Gastrocnemius medialis (tissue), 4 donors: ENCODE measurements around the gene SEC14L5. TPM values are rescaled to one million over a fixed set of nuclear protein-coding genes. Genes with fewer than 3 reads are reported as not detected.
A peak's percentile ranks its signal among the peaks of the same experiment; 100 is the strongest.

Experiments used
- ATAC-seq, 2 donors: fragments of 150-250 bp; one replicate each; pipeline ENCODE4 v1.9.1; 2016
- DNase-seq, 2 donors: peaks; one replicate each; pipeline ENCODE4 v3.0.0-alpha.2; 2019
- H3K27ac ChIP-seq, 4 donors: fragments of 200-600 bp; sonication (generic); 1 replicate in 1 of 4; 2 replicates in 3 of 4; pipeline ENCODE4 v1.5.1; 2016 to 2018; ENCODE audit warnings: mild to moderate bottlenecking in 2 of 4, moderate library complexity in 1 of 4
- H3K27me3 ChIP-seq, 3 donors: fragments of 200-600 bp; sonication (generic) in 2 of 3; 1 replicate in 1 of 3; 2 replicates in 2 of 3; pipeline versions ENCODE4 v1.5.1 to v1.6.0; 2016 to 2019; ENCODE audit warnings: mild to moderate bottlenecking in 1 of 3, moderate library complexity in 1 of 3
- H3K36me3 ChIP-seq, 2 donors: fragments of 200-600 bp; sonication (generic) in 1 of 2; one replicate each; pipeline ENCODE4 v1.5.1; 2017 to 2018
- H3K4me1 ChIP-seq, 2 donors: fragments of 200-600 bp; sonication (generic) in 1 of 2; one replicate each; pipeline ENCODE4 v1.5.1; 2016 to 2017; ENCODE audit warnings: mild to moderate bottlenecking in 2 of 2
- H3K4me3 ChIP-seq, 4 donors: fragments of 200-600 bp; sonication (generic) in 3 of 4; 1 replicate in 1 of 4; 2 replicates in 3 of 4; pipeline ENCODE4 v1.5.1; 2016 to 2019; ENCODE audit warnings: mild to moderate bottlenecking in 2 of 4
- H3K9me3 ChIP-seq, 3 donors: fragments of 200-600 bp; sonication (generic) in 2 of 3; 1 replicate in 1 of 3; 2 replicates in 2 of 3; pipeline ENCODE4 v1.5.1; 2016 to 2019
- CTCF ChIP-seq, 5 experiments: fragments of 450-650 bp in 3 of 5; fragments of 200-600 bp in 2 of 5; sonication (generic) in 2 of 5; IDR thresholded peaks in 4 of 5; conservative IDR thresholded peaks in 1 of 5; 1 replicate in 4 of 5; 2 replicates in 1 of 5; pipeline ENCODE4 v1.5.1; 2016 to 2019; ENCODE audit warnings: antibody characterized with exemption in 5 of 5, mild to moderate bottlenecking in 3 of 5, moderate library complexity in 3 of 5
- POLR2A ChIP-seq, 2 donors: fragments of 450-650 bp; IDR thresholded peaks; one replicate each; pipeline ENCODE4 v1.6.1; 2017; ENCODE audit warnings: antibody characterized with exemption in 2 of 2, mild to moderate bottlenecking in 2 of 2, moderate library complexity in 2 of 2
- in situ Hi-C, 4 donors: fragments of 200-750 bp; cut with MboI; loops; one replicate each; pipeline versions ENCODE4 v1.15.0 to v1.8.0; 2017; ENCODE audit warnings: low sequenced_read_pairs in 4 of 4
- intact Hi-C: fragments of 100-400 bp; cut with DNase I; formaldehyde crosslinking; loops from one replicate; pipeline ENCODE4 v1.15.1; 2023; ENCODE audit warnings: low total_unique reads
- total RNA-seq, 4 donors: library from RNA; depleted of rRNA; stranded (reverse); fragments of >200 nt; gene quantifications; one replicate each; pipeline versions ENCODE4 v1.1.0 to v1.2.3, GENCODE V29; 2016

Gene SEC14L5
- total RNA-seq, 4 donors from 2014 or later = 0.85 to 5.8 (median 1.5) TPM

GRCh38 chr16:4984174-4984990 lies 26.3 kb downstream of the SEC14L5 start:
- H3K4me3 ChIP-seq = no peak overlapping the region
- H3K9me3 ChIP-seq = no peaks in the 10 kb centered on the region
- peaks cover 23 to 32% of the 10 kb centered on the region in 2 donors for H3K4me1 ChIP-seq
- intact Hi-C loops (no loop called here), in situ Hi-C loops (no loop called here)
- no peak overlapping the region for H3K27ac ChIP-seq
- DNase-seq = no peak
- H3K36me3 ChIP-seq = no peaks in the 10 kb centered on the region
- no peak for TF ChIP-seq POLR2A (IDR thresholded peaks at IDR 0.05)
- TF ChIP-seq CTCF (IDR thresholded peaks at IDR 0.05 in 4 of 5, conservative IDR thresholded peaks at IDR 0.05 in 1 of 5) = no peak
- peaks cover 0 to 19% (median 6%) of the 10 kb centered on the region in 3 donors for H3K27me3 ChIP-seq
- ATAC-seq = no peak

GRCh38 chr16:4987250-4987579 lies 29.1 kb downstream of the SEC14L5 start:
- peak overlapping the region; percentile 9 to 48 (median 30) for H3K4me3 ChIP-seq
- H3K4me1 ChIP-seq = peaks cover 0 to 5% of the 10 kb centered on the region in 2 donors
- DNase-seq = no peak
- ATAC-seq = no peak
- TF ChIP-seq CTCF (IDR thresholded peaks at IDR 0.05 in 4 of 5, conservative IDR thresholded peaks at IDR 0.05 in 1 of 5) = no peak
- TF ChIP-seq POLR2A (IDR thresholded peaks at IDR 0.05) = no peak
- no peaks in the 10 kb centered on the region for H3K36me3 ChIP-seq
- H3K9me3 ChIP-seq = no peaks in the 10 kb centered on the region
- in situ Hi-C loops (no loop called here), intact Hi-C loops (no loop called here)
- H3K27ac ChIP-seq = no peak overlapping the region
- H3K27me3 ChIP-seq = peaks cover 0 to 19% (median 6%) of the 10 kb centered on the region in 3 donors

- peak; percentile 35 to 43 for ATAC-seq
- Histone ChIP-seq H3K27me3 (peaks cover 0 to 19% (median 6%) of the 10 kb centered on the region in 3 donors), H3K27ac (no peak overlapping the region), H3K4me1 (no peaks in the 10 kb centered on the region), H3K4me3 (peak overlapping the region; percentile 9 to 48 (median 30)), H3K36me3 (no peaks in the 10 kb centered on the region), H3K9me3 (no peaks in the 10 kb centered on the region)
- TF ChIP-seq POLR2A (IDR thresholded peaks at IDR 0.05) (no peak), CTCF (IDR thresholded peaks at IDR 0.05 in 4 of 5, conservative IDR thresholded peaks at IDR 0.05 in 1 of 5) (no peak)
- intact Hi-C loops = no loop called here
- DNase-seq = no peak
- in situ Hi-C loops = no loop called here
These were observed 29.6 kb downstream of the SEC14L5 start for GRCh38 chr16:4987580-4988374.

- Histone ChIP-seq H3K27me3 (peaks cover 0 to 19% (median 6%) of the 10 kb centered on the region in 3 donors), H3K9me3 (no peaks in the 10 kb centered on the region), H3K4me1 (no peaks in the 10 kb centered on the region), H3K36me3 (no peaks in the 10 kb centered on the region), H3K27ac (no peak overlapping the region), H3K4me3 (no peak overlapping the region)
- in situ Hi-C loops = no loop called here
- intact Hi-C loops = no loop called here
- ATAC-seq (no peak), DNase-seq (no peak)
- TF ChIP-seq POLR2A (IDR thresholded peaks at IDR 0.05) (no peak), CTCF (IDR thresholded peaks at IDR 0.05 in 4 of 5, conservative IDR thresholded peaks at IDR 0.05 in 1 of 5) (no peak)
These were observed 30.5 kb downstream of the SEC14L5 start for GRCh38 chr16:4988647-4989046.
